ENCODE results near the gene CENPW.

CENPW gene

GRCh38 chr6:126352514-126352913, 12.6 kb downstream of the CENPW start:
- H3K27me3 Mint-ChIP-seq, result no peaks in the 10 kb centered on the region
- H3K36me3 Mint-ChIP-seq, result no peaks in the 10 kb centered on the region
- no peak overlapping the region for H3K27ac Mint-ChIP-seq
- no peaks in the 10 kb centered on the region for H3K4me1 Mint-ChIP-seq
- no peak overlapping the region for H3K4me3 Mint-ChIP-seq
- no peaks in the 10 kb centered on the region for H3K9me3 Mint-ChIP-seq

- H3K9me3 Mint-ChIP-seq, result peaks cover 14% of the 10 kb centered on the region
- no peaks in the 10 kb centered on the region for H3K4me1 Mint-ChIP-seq
- peaks cover 3% of the 10 kb centered on the region for H3K36me3 Mint-ChIP-seq
Observed at GRCh38 chr6:126356526-126356925, 16.6 kb downstream of the CENPW start.

GRCh38 chr6:126359936-126360537, 20.1 kb downstream of the CENPW start:
- Mint-ChIP-seq H3K4me3 (no peak overlapping the region), H3K9me3 (peaks cover 14% of the 10 kb centered on the region), H3K36me3 (peaks cover 6% of the 10 kb centered on the region)

More at GRCh38 chr6:126356526-126356925, 16.6 kb downstream of the CENPW start:
- Mint-ChIP-seq H3K27ac (no peak overlapping the region), H3K27me3 (no peaks in the 10 kb centered on the region), H3K4me3 (no peak overlapping the region)

GRCh38 chr6:126361832-126362440, 22.0 kb downstream of the CENPW start:
- Mint-ChIP-seq H3K36me3 (peaks cover 6% of the 10 kb centered on the region), H3K27me3 (no peaks in the 10 kb centered on the region), H3K4me1 (no peaks in the 10 kb centered on the region), H3K27ac (no peak overlapping the region), H3K9me3 (peaks cover 14% of the 10 kb centered on the region), H3K4me3 (no peak overlapping the region)

More at GRCh38 chr6:126359936-126360537, 20.1 kb downstream of the CENPW start:
- Mint-ChIP-seq H3K27ac (no peak overlapping the region), H3K27me3 (no peaks in the 10 kb centered on the region), H3K4me1 (no peaks in the 10 kb centered on the region)

GRCh38 chr6:126367849-126368248, 27.9 kb downstream of the CENPW start:
- H3K27me3 Mint-ChIP-seq, result peaks cover 2% of the 10 kb centered on the region
- H3K4me3 Mint-ChIP-seq, result no peak overlapping the region
- H3K9me3 Mint-ChIP-seq, result no peaks in the 10 kb centered on the region
- no peaks in the 10 kb centered on the region for H3K36me3 Mint-ChIP-seq
- no peak overlapping the region for H3K27ac Mint-ChIP-seq
- H3K4me1 Mint-ChIP-seq, result no peaks in the 10 kb centered on the region

- Mint-ChIP-seq H3K4me3 (no peak overlapping the region), H3K36me3 (no peaks in the 10 kb centered on the region), H3K9me3 (no peaks in the 10 kb centered on the region), H3K4me1 (no peaks in the 10 kb centered on the region), H3K27me3 (peaks cover 2% of the 10 kb centered on the region), H3K27ac (no peak overlapping the region)
Observed at GRCh38 chr6:126372626-126373025, 32.7 kb downstream of the CENPW start.

- Mint-ChIP-seq H3K4me1 (no peaks in the 10 kb centered on the region), H3K36me3 (no peaks in the 10 kb centered on the region), H3K9me3 (no peaks in the 10 kb centered on the region), H3K27ac (no peak overlapping the region), H3K4me3 (no peak overlapping the region), H3K27me3 (peaks cover 2% of the 10 kb centered on the region)
Observed at GRCh38 chr6:126373344-126373743, 33.4 kb downstream of the CENPW start.

GRCh38 chr6:126374372-126374771, 34.5 kb downstream of the CENPW start:
- Mint-ChIP-seq H3K27ac (no peak overlapping the region), H3K27me3 (peaks cover 2% of the 10 kb centered on the region), H3K9me3 (no peaks in the 10 kb centered on the region), H3K4me3 (no peak overlapping the region), H3K4me1 (no peaks in the 10 kb centered on the region), H3K36me3 (no peaks in the 10 kb centered on the region)

- Mint-ChIP-seq H3K4me3 (no peak overlapping the region), H3K27me3 (peaks cover under 1% of the 10 kb centered on the region), H3K27ac (no peak overlapping the region), H3K9me3 (no peaks in the 10 kb centered on the region), H3K4me1 (no peaks in the 10 kb centered on the region), H3K36me3 (no peaks in the 10 kb centered on the region)
Observed at GRCh38 chr6:126376682-126377081, 36.8 kb downstream of the CENPW start.

- H3K4me3 Mint-ChIP-seq, result no peak overlapping the region
- H3K27me3 Mint-ChIP-seq, result no peaks in the 10 kb centered on the region
- H3K36me3 Mint-ChIP-seq, result no peaks in the 10 kb centered on the region
- H3K27ac Mint-ChIP-seq, result no peak overlapping the region
- H3K4me1 Mint-ChIP-seq, result no peaks in the 10 kb centered on the region
- no peaks in the 10 kb centered on the region for H3K9me3 Mint-ChIP-seq
Observed at GRCh38 chr6:126377594-126378153, 37.8 kb downstream of the CENPW start.

- Mint-ChIP-seq H3K27me3 (no peaks in the 10 kb centered on the region), H3K4me1 (no peaks in the 10 kb centered on the region), H3K4me3 (no peak overlapping the region), H3K9me3 (no peaks in the 10 kb centered on the region), H3K36me3 (no peaks in the 10 kb centered on the region), H3K27ac (no peak overlapping the region)
Observed at GRCh38 chr6:126380072-126380583, 40.2 kb downstream of the CENPW start.

GRCh38 chr6:126381498-126381897, 41.6 kb downstream of the CENPW start:
- no peaks in the 10 kb centered on the region for H3K36me3 Mint-ChIP-seq
- H3K27ac Mint-ChIP-seq, result no peak overlapping the region
- H3K4me1 Mint-ChIP-seq, result no peaks in the 10 kb centered on the region
- H3K9me3 Mint-ChIP-seq, result no peaks in the 10 kb centered on the region
- no peaks in the 10 kb centered on the region for H3K27me3 Mint-ChIP-seq
- H3K4me3 Mint-ChIP-seq, result no peak overlapping the region

GRCh38 chr6:126383203-126383602, 43.3 kb downstream of the CENPW start:
- Mint-ChIP-seq H3K36me3 (no peaks in the 10 kb centered on the region), H3K27me3 (no peaks in the 10 kb centered on the region), H3K27ac (no peak overlapping the region), H3K4me1 (no peaks in the 10 kb centered on the region), H3K9me3 (no peaks in the 10 kb centered on the region), H3K4me3 (no peak overlapping the region)

GRCh38 chr6:126385536-126385935, 45.6 kb downstream of the CENPW start:
- H3K4me1 Mint-ChIP-seq, result no peaks in the 10 kb centered on the region
- H3K9me3 Mint-ChIP-seq, result no peaks in the 10 kb centered on the region
- H3K27me3 Mint-ChIP-seq, result no peaks in the 10 kb centered on the region
- no peak overlapping the region for H3K27ac Mint-ChIP-seq
- no peak overlapping the region for H3K4me3 Mint-ChIP-seq
- no peaks in the 10 kb centered on the region for H3K36me3 Mint-ChIP-seq

- no peak overlapping the region for H3K4me3 Mint-ChIP-seq
- H3K36me3 Mint-ChIP-seq, result no peaks in the 10 kb centered on the region
- peaks cover 5% of the 10 kb centered on the region for H3K9me3 Mint-ChIP-seq
- H3K27me3 Mint-ChIP-seq, result no peaks in the 10 kb centered on the region
- H3K4me1 Mint-ChIP-seq, result no peaks in the 10 kb centered on the region
- H3K27ac Mint-ChIP-seq, result no peak overlapping the region
Observed at GRCh38 chr6:126388104-126388598, 48.2 kb downstream of the CENPW start.

- Mint-ChIP-seq H3K27me3 (peaks cover 7% of the 10 kb centered on the region), H3K36me3 (no peaks in the 10 kb centered on the region), H3K27ac (no peak overlapping the region), H3K4me1 (no peaks in the 10 kb centered on the region), H3K4me3 (no peak overlapping the region), H3K9me3 (peaks cover 14% of the 10 kb centered on the region)
Observed at GRCh38 chr6:126396131-126396530, 56.2 kb downstream of the CENPW start.
